ENCODE data around the gene RBM45. TPM values are rescaled to one million over a fixed set of nuclear protein-coding genes. Genes with fewer than 3 reads are reported as not detected.

The RBM45 gene
- total RNA-seq, 1 donor from 2014 or later: 12.0 TPM

- Mint-ChIP-seq H3K4me1 (ENCODE audit: low read depth, unreplicated experiment) (no peaks in the 10 kb centered on the region), H3K4me3 (ENCODE audit: unreplicated experiment) (no peak overlapping the region), H3K27ac (ENCODE audit: unreplicated experiment) (no peak overlapping the region), H3K27me3 (ENCODE audit: low read depth, unreplicated experiment) (no peaks in the 10 kb centered on the region), H3K9me3 (ENCODE audit: unreplicated experiment) (no peaks in the 10 kb centered on the region), H3K36me3 (ENCODE audit: low read depth, unreplicated experiment) (no peaks in the 10 kb centered on the region)
- Histone ChIP-seq H3K9ac (ENCODE audit: low read length) (no peak overlapping the region), H4K20me1 (ENCODE audit: insufficient read depth, low read length) (no peaks in the 10 kb centered on the region), H3K9me3 (ENCODE audit: insufficient read depth, low read depth, low read length) (no peaks in the 10 kb centered on the region), H2AFZ (ENCODE audit: low read depth, low read length) (no peak overlapping the region), H3K79me2 (ENCODE audit: insufficient read depth, low read length) (no peaks in the 10 kb centered on the region), H3K4me3 (ENCODE audit: insufficient read depth, low read depth, low read length) (no peak overlapping the region), H3K4me1 (ENCODE audit: insufficient read depth, low read length) (no peaks in the 10 kb centered on the region), H3K4me2 (ENCODE audit: low read length) (no peak overlapping the region), H3K36me3 (ENCODE audit: insufficient read depth, low read length) (no peaks in the 10 kb centered on the region), H3K27me3 (ENCODE audit: insufficient read depth, low read length) (no peaks in the 10 kb centered on the region), H3K27ac (ENCODE audit: low read depth, low read length) (no peak overlapping the region)
- TF ChIP-seq EZH2 (IDR thresholded peaks at IDR 0.05; ENCODE audit: insufficient read depth, low read length) (no peak), CTCF (IDR thresholded peaks at IDR 0.05; ENCODE audit: insufficient read depth, low read depth, low read length) (no peak)
- DNase-seq (ENCODE audit: low read depth) (no peak), FAIRE-seq (no peak)
Measured at GRCh38 chr2:178106053-178106452, 6.2 kb upstream of the RBM45 start.

- Histone ChIP-seq H3K4me1 (ENCODE audit: insufficient read depth, low read length) (no peaks in the 10 kb centered on the region), H3K4me3 (ENCODE audit: insufficient read depth, low read depth, low read length) (no peak overlapping the region), H3K27me3 (ENCODE audit: insufficient read depth, low read length) (no peaks in the 10 kb centered on the region), H4K20me1 (ENCODE audit: insufficient read depth, low read length) (peaks cover under 1% of the 10 kb centered on the region), H3K4me2 (ENCODE audit: low read length) (no peak overlapping the region), H3K27ac (ENCODE audit: low read depth, low read length) (no peak overlapping the region), H3K9me3 (ENCODE audit: insufficient read depth, low read depth, low read length) (no peaks in the 10 kb centered on the region), H3K36me3 (ENCODE audit: insufficient read depth, low read length) (no peaks in the 10 kb centered on the region), H2AFZ (ENCODE audit: low read depth, low read length) (no peak overlapping the region), H3K9ac (ENCODE audit: low read length) (no peak overlapping the region), H3K79me2 (ENCODE audit: insufficient read depth, low read length) (peaks cover 8% of the 10 kb centered on the region)
- Mint-ChIP-seq H3K27ac (ENCODE audit: unreplicated experiment) (no peak overlapping the region), H3K9me3 (ENCODE audit: unreplicated experiment) (no peaks in the 10 kb centered on the region), H3K4me1 (ENCODE audit: low read depth, unreplicated experiment) (peaks cover under 1% of the 10 kb centered on the region), H3K27me3 (ENCODE audit: low read depth, unreplicated experiment) (no peaks in the 10 kb centered on the region), H3K4me3 (ENCODE audit: unreplicated experiment) (no peak overlapping the region), H3K36me3 (ENCODE audit: low read depth, unreplicated experiment) (no peaks in the 10 kb centered on the region)
- DNase-seq (ENCODE audit: low read depth): no peak
- TF ChIP-seq EZH2 (IDR thresholded peaks at IDR 0.05; ENCODE audit: insufficient read depth, low read length): no peak
- no peak for TF ChIP-seq CTCF (IDR thresholded peaks at IDR 0.05; ENCODE audit: insufficient read depth, low read depth, low read length)
- no peak for FAIRE-seq
Measured at GRCh38 chr2:178108176-178108575, 4.1 kb upstream of the RBM45 start.

DNA sequence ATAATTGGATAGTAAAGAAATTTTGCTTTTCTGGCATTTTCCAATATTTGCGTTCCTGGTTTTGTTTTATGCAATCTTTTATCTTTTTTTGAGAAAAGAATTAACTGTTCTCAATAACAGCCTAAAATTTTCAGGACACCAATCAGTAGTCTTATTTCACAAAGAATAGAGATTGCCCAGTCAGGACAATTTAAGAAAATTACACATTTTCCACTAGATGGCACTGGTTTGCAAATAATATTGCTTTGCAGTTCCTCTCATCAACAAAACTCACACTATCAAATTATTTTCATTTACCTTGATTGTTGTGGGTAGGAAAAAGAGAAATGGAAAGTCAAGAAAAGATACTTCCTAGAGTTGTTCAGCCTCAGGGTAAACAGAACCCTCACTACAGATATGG, 2.4 kb upstream of the RBM45 start:
- Mint-ChIP-seq H3K4me3 (ENCODE audit: unreplicated experiment) (no peak overlapping the region), H3K27ac (ENCODE audit: unreplicated experiment) (no peak overlapping the region), H3K9me3 (ENCODE audit: unreplicated experiment) (no peaks in the 10 kb centered on the region), H3K4me1 (ENCODE audit: low read depth, unreplicated experiment) (peaks cover 6% of the 10 kb centered on the region), H3K27me3 (ENCODE audit: low read depth, unreplicated experiment) (no peaks in the 10 kb centered on the region), H3K36me3 (ENCODE audit: low read depth, unreplicated experiment) (no peaks in the 10 kb centered on the region)
- H3K27me3 ChIP-seq (ENCODE audit: insufficient read depth, low read length): no peaks in the 10 kb centered on the region
- TF ChIP-seq CTCF (IDR thresholded peaks at IDR 0.05; ENCODE audit: insufficient read depth, low read depth, low read length): peak; percentile 60
- TF ChIP-seq EZH2 (IDR thresholded peaks at IDR 0.05; ENCODE audit: insufficient read depth, low read length): no peak
- FAIRE-seq (peak; percentile 43), DNase-seq (ENCODE audit: low read depth) (peak; percentile 26)
- no peaks in the 10 kb centered on the region for H3K4me1 ChIP-seq (ENCODE audit: insufficient read depth, low read length)
- H3K79me2 ChIP-seq (ENCODE audit: insufficient read depth, low read length): peaks cover 15% of the 10 kb centered on the region
- H3K4me3 ChIP-seq (ENCODE audit: insufficient read depth, low read depth, low read length): no peak overlapping the region
- H3K4me2 ChIP-seq (ENCODE audit: low read length): no peak overlapping the region
- peaks cover 4% of the 10 kb centered on the region for H4K20me1 ChIP-seq (ENCODE audit: insufficient read depth, low read length)
- H2AFZ ChIP-seq (ENCODE audit: low read depth, low read length): no peak overlapping the region
- H3K9ac ChIP-seq (ENCODE audit: low read length): no peak overlapping the region
- H3K9me3 ChIP-seq (ENCODE audit: insufficient read depth, low read depth, low read length): no peaks in the 10 kb centered on the region
- H3K36me3 ChIP-seq (ENCODE audit: insufficient read depth, low read length): no peaks in the 10 kb centered on the region
- H3K27ac ChIP-seq (ENCODE audit: low read depth, low read length): no peak overlapping the region
